Measurements from ENCODE around the gene CHST11.

Gene CHST11

GRCh38 chr12:104456417-104456949, at the start of gene CHST11:
TSS of gene CHST11 (plus strand) at chr12:104456948.
- peak; percentile 86 for DNase-seq (ENCODE audit: low spot score)

GRCh38 chr12:104407438-104407837, 49.3 kb upstream of the CHST11 start:
- no peak for DNase-seq (ENCODE audit: low spot score)

- no peak for DNase-seq (ENCODE audit: low spot score)
Observed at GRCh38 chr12:104407922-104408321, 48.8 kb upstream of the CHST11 start.

- DNase-seq (ENCODE audit: low spot score): no peak
Observed at GRCh38 chr12:104410326-104410725, 46.4 kb upstream of the CHST11 start.

- DNase-seq (ENCODE audit: low spot score): no peak
Observed at GRCh38 chr12:104410786-104411185, 46.0 kb upstream of the CHST11 start.

GRCh38 chr12:104411826-104412641, 44.7 kb upstream of the CHST11 start:
- no peak for DNase-seq (ENCODE audit: low spot score)

- DNase-seq (ENCODE audit: low spot score): no peak
Observed at GRCh38 chr12:104412681-104413080, 44.1 kb upstream of the CHST11 start.

GRCh38 chr12:104413330-104413729, 43.4 kb upstream of the CHST11 start:
- no peak for DNase-seq (ENCODE audit: low spot score)

- no peak for DNase-seq (ENCODE audit: low spot score)
Observed at GRCh38 chr12:104414581-104415341, 42.0 kb upstream of the CHST11 start.

- DNase-seq (ENCODE audit: low spot score): no peak
Observed at GRCh38 chr12:104415342-104415980, 41.3 kb upstream of the CHST11 start.

- DNase-seq (ENCODE audit: low spot score): no peak
Observed at GRCh38 chr12:104416136-104416535, 40.6 kb upstream of the CHST11 start.

GRCh38 chr12:104416585-104416984, 40.2 kb upstream of the CHST11 start:
- no peak for DNase-seq (ENCODE audit: low spot score)

- no peak for DNase-seq (ENCODE audit: low spot score)
Observed at GRCh38 chr12:104419717-104420116, 37.0 kb upstream of the CHST11 start.

- DNase-seq (ENCODE audit: low spot score): no peak
Observed at GRCh38 chr12:104420868-104421267, 35.9 kb upstream of the CHST11 start.

GRCh38 chr12:104421343-104421742, 35.4 kb upstream of the CHST11 start:
- no peak for DNase-seq (ENCODE audit: low spot score)

- no peak for DNase-seq (ENCODE audit: low spot score)
Observed at GRCh38 chr12:104422441-104422840, 34.3 kb upstream of the CHST11 start.

- DNase-seq (ENCODE audit: low spot score): no peak
Observed at GRCh38 chr12:104423273-104423672, 33.5 kb upstream of the CHST11 start.

GRCh38 chr12:104423809-104424208, 32.9 kb upstream of the CHST11 start:
- DNase-seq (ENCODE audit: low spot score): no peak

- no peak for DNase-seq (ENCODE audit: low spot score)
Observed at GRCh38 chr12:104424955-104425354, 31.8 kb upstream of the CHST11 start.

- DNase-seq (ENCODE audit: low spot score): no peak
Observed at GRCh38 chr12:104425614-104426013, 31.1 kb upstream of the CHST11 start.

GRCh38 chr12:104426926-104427546, 29.7 kb upstream of the CHST11 start:
- no peak for DNase-seq (ENCODE audit: low spot score)

- no peak for DNase-seq (ENCODE audit: low spot score)
Observed at GRCh38 chr12:104427547-104427938, 29.2 kb upstream of the CHST11 start.
